H9 (cell line): Measurements from ENCODE around the gene CERS6. TPM values are rescaled to one million over a fixed set of nuclear protein-coding genes. Genes with fewer than 3 reads are reported as not detected.

Experiments
- DNase-seq: peaks from one replicate; pipeline ENCODE4 v3.0.0-alpha.2; 2017
- H2AFZ ChIP-seq: one replicate; pipeline ENCODE4 v1.6.1; 2013; ENCODE audit warnings: mild to moderate bottlenecking, low read length, control low read depth, moderate library complexity
- H2AK5ac ChIP-seq: 2 replicates; pipeline ENCODE4 v1.6.1; 2013; ENCODE audit warnings: low read length, control low read depth, mixed read lengths; ENCODE audit not compliant: insufficient read length
- H2BK120ac ChIP-seq: one replicate; pipeline ENCODE4 v1.6.1; 2013; ENCODE audit warnings: low read depth, mild to moderate bottlenecking, low read length, control low read depth, inconsistent platforms; ENCODE audit not compliant: poor library complexity, severe bottlenecking
- H2BK12ac ChIP-seq: 2 replicates; pipeline ENCODE4 v1.6.1; 2013; ENCODE audit warnings: low read length, control low read depth, mixed read lengths, low read depth; ENCODE audit not compliant: insufficient read length
- H2BK15ac ChIP-seq: 2 replicates; pipeline ENCODE4 v1.6.1; 2013; ENCODE audit warnings: low read depth, low read length, control low read depth
- H2BK20ac ChIP-seq: one replicate; pipeline ENCODE4 v1.6.1; 2013; ENCODE audit warnings: low read depth, mild to moderate bottlenecking, low read length, control low read depth, inconsistent platforms; ENCODE audit not compliant: poor library complexity, severe bottlenecking
- H2BK5ac ChIP-seq: 2 replicates; pipeline ENCODE4 v1.6.1; 2013; ENCODE audit warnings: low read length, control low read depth, mixed read lengths; ENCODE audit not compliant: insufficient read length
- H3K14ac ChIP-seq: 2 replicates; pipeline ENCODE4 v1.6.1; 2013; ENCODE audit warnings: low read length, control low read depth; ENCODE audit not compliant: insufficient read depth
- H3K18ac ChIP-seq: 2 replicates; pipeline ENCODE4 v1.6.1; 2013; ENCODE audit warnings: low read depth, mild to moderate bottlenecking, mixed read lengths, low read length, control low read depth; ENCODE audit not compliant: insufficient read length
- H3K23ac ChIP-seq: 2 replicates; pipeline ENCODE4 v1.6.1; 2013; ENCODE audit warnings: low read length, control low read depth, mixed read lengths, low read depth; ENCODE audit not compliant: insufficient read length
- H3K23me2 ChIP-seq: 2 replicates; pipeline ENCODE4 v1.6.1; 2013; ENCODE audit warnings: low read depth, mild to moderate bottlenecking, mixed read lengths, low read length, control low read depth; ENCODE audit not compliant: insufficient read length, poor library complexity, severe bottlenecking
- H3K27ac ChIP-seq: 2 replicates; pipeline ENCODE4 v1.5.1; 2013; ENCODE audit warnings: low read length, control low read depth, mixed read lengths, low read depth; ENCODE audit not compliant: insufficient read length
- H3K27me3 ChIP-seq: 2 replicates; pipeline ENCODE4 v1.6.1; 2013; ENCODE audit warnings: low read length, control low read depth, inconsistent platforms; ENCODE audit not compliant: insufficient read depth
- H3K4ac ChIP-seq: 2 replicates; pipeline ENCODE4 v1.6.1; 2013; ENCODE audit warnings: low read depth, mild to moderate bottlenecking, control low read depth, inconsistent platforms, low read length, moderate library complexity
- H3K4me1 ChIP-seq: 2 replicates; pipeline ENCODE4 v1.6.1; 2013; ENCODE audit warnings: low read length, control low read depth, inconsistent platforms; ENCODE audit not compliant: insufficient read depth
- H3K4me2 ChIP-seq: 2 replicates; pipeline ENCODE4 v1.6.1; 2013; ENCODE audit warnings: low read length, control low read depth, mixed read lengths; ENCODE audit not compliant: insufficient read length, insufficient read depth
- H3K56ac ChIP-seq: 2 replicates; pipeline ENCODE4 v1.6.1; 2013; ENCODE audit warnings: low read depth, mild to moderate bottlenecking, mixed read lengths, low read length, control low read depth; ENCODE audit not compliant: insufficient read length
- H3K79me1 ChIP-seq: 2 replicates; pipeline ENCODE4 v1.6.1; 2013; ENCODE audit warnings: low read depth, mild to moderate bottlenecking, moderate library complexity, low read length, control low read depth, inconsistent platforms; ENCODE audit not compliant: insufficient read depth, poor library complexity, severe bottlenecking
- H3K79me2 ChIP-seq: 2 replicates; pipeline ENCODE4 v1.6.1; 2013; ENCODE audit warnings: low read length, control low read depth, inconsistent platforms; ENCODE audit not compliant: insufficient read depth
- H3K9ac ChIP-seq: 2 replicates; pipeline ENCODE4 v1.6.1; 2013; ENCODE audit warnings: low read length, control low read depth, mixed read lengths; ENCODE audit not compliant: insufficient read length; ENCODE audit errors: extremely low read depth
- H3K9me3 ChIP-seq: one replicate; pipeline ENCODE4 v1.6.1; 2013; ENCODE audit warnings: low read depth, low read length, inconsistent platforms; ENCODE audit not compliant: control insufficient read depth
- H3T11ph ChIP-seq: one replicate; pipeline ENCODE4 v1.6.1; 2013; ENCODE audit warnings: mild to moderate bottlenecking, low read length, control low read depth, inconsistent platforms
- H4K20me1 ChIP-seq: one replicate; pipeline ENCODE4 v1.6.1; 2013; ENCODE audit not compliant: control insufficient read depth, insufficient read length, insufficient read depth
- H4K5ac ChIP-seq: 2 replicates; pipeline ENCODE4 v1.6.1; 2013; ENCODE audit warnings: low read depth, mild to moderate bottlenecking, mixed read lengths, low read length, control low read depth; ENCODE audit not compliant: insufficient read length
- H4K8ac ChIP-seq: replicated peaks from 2 replicates; pipeline ENCODE4 v1.6.1; 2013; ENCODE audit warnings: low read length, control low read depth, mixed read lengths, low read depth; ENCODE audit not compliant: insufficient read length
- H4K91ac ChIP-seq: 2 replicates; pipeline ENCODE4 v1.6.1; 2013; ENCODE audit warnings: low read depth, mild to moderate bottlenecking, moderate library complexity, mixed read lengths, low read length, control low read depth; ENCODE audit not compliant: insufficient read length
- H3K27ac Mint-ChIP-seq, 3 experiments: 2 replicates in 2 of 3; 3 replicates in 1 of 3; pipeline ENCODE4 v1.8.0; 2020 to 2021; ENCODE audit warnings: mixed read lengths in 3 of 3, mild to moderate bottlenecking in 1 of 3, moderate library complexity in 1 of 3
- H3K27me3 Mint-ChIP-seq: 2 replicates; pipeline ENCODE4 v1.8.0; 2021; ENCODE audit warnings: low read depth, mild to moderate bottlenecking, moderate library complexity, mixed read lengths
- H3K36me3 Mint-ChIP-seq, 3 experiments: 2 replicates in 2 of 3; 3 replicates in 1 of 3; pipeline ENCODE4 v1.8.0; 2020 to 2021; ENCODE audit warnings: low read depth in 3 of 3, mixed read lengths in 3 of 3; ENCODE audit not compliant: insufficient read depth in 1 of 3
- H3K4me1 Mint-ChIP-seq, 2 experiments: 2 replicates each; pipeline ENCODE4 v1.8.0; 2020; ENCODE audit warnings: mixed read lengths in 2 of 2
- H3K4me3 Mint-ChIP-seq, 2 experiments: 2 replicates in 1 of 2; 3 replicates in 1 of 2; pipeline ENCODE4 v1.8.0; 2020 to 2021; ENCODE audit warnings: mild to moderate bottlenecking in 2 of 2, mixed read lengths in 2 of 2, moderate library complexity in 1 of 2
- H3K9me3 Mint-ChIP-seq, 2 experiments: 2 replicates in 1 of 2; 3 replicates in 1 of 2; pipeline ENCODE4 v1.8.0; 2020; ENCODE audit warnings: mild to moderate bottlenecking in 2 of 2, mixed read lengths in 2 of 2, moderate library complexity in 1 of 2
- CTCF ChIP-seq: fragments of 200-600 bp; sonication (generic); conservative IDR thresholded peaks from 3 replicates; pipeline ENCODE4 v1.8.0; 2021; ENCODE audit warnings: antibody characterized with exemption, mild to moderate bottlenecking
- WGBS: extraction: QIAGEN DNeasy Blood & Tissue Kit; methylation state at CpG from one replicate; pipeline ENCODE4 v1.1.7; 2013; ENCODE audit warnings: missing lambda C conversion rate, low lambda C conversion rate, mixed read lengths; ENCODE audit not compliant: insufficient read length; ENCODE audit errors: extremely low coverage; 5-methylcytosine and 5-hydroxymethylcytosine counted together
- total RNA-seq: library from RNA; stranded (reverse); gene quantifications from 2 replicates; pipeline ENCODE4 v1.2.1, GENCODE V29; 2021

Gene CERS6
- total RNA-seq, 1 experiment from 2014 or later: 17.7 TPM

- DNase-seq: no peak
- H3K79me1 ChIP-seq: peaks cover 3% of the 10 kb centered on the region
- peaks cover 5% of the 10 kb centered on the region; the same call in 1 of the 2 replicates for H3K79me2 ChIP-seq
- no peak overlapping the region for H2AFZ ChIP-seq
- no peaks in the 10 kb centered on the region for H3K9me3 ChIP-seq
- no peak overlapping the region for H2BK5ac ChIP-seq
- no peak overlapping the region for H2BK15ac ChIP-seq
- no CpG with 5 or more reads among the region's 7 CpGs for WGBS
- no peak overlapping the region for H2BK12ac ChIP-seq
- H4K20me1 ChIP-seq: no peaks in the 10 kb centered on the region
- no peak overlapping the region for H2BK20ac ChIP-seq
- no peak overlapping the region for H3K9ac ChIP-seq
- Mint-ChIP-seq H3K27ac (peak overlapping the region in 1 of 3 experiments; percentile 68; a peak in 2 of 7 replicates), H3K36me3 (no peaks in the 10 kb centered on the region), H3K4me1 (peaks cover 37 to 46% of the 10 kb centered on the region in 2 experiments), H3K27me3 (no peaks in the 10 kb centered on the region), H3K9me3 (no peaks in the 10 kb centered on the region), H3K4me3 (no peak overlapping the region)
- no peak overlapping the region for H3K27ac ChIP-seq
- H3T11ph ChIP-seq: no peak overlapping the region
- peaks cover 6% of the 10 kb centered on the region; the same call in 1 of the 2 replicates for H3K4me1 ChIP-seq
- H2BK120ac ChIP-seq: no peak overlapping the region
- H3K56ac ChIP-seq: no peak overlapping the region
- H3K23ac ChIP-seq: no peak overlapping the region
- H3K4me2 ChIP-seq: no peak overlapping the region
- H4K5ac ChIP-seq: no peak overlapping the region
- H4K91ac ChIP-seq: no peak overlapping the region
- H3K18ac ChIP-seq: no peak overlapping the region
- H3K23me2 ChIP-seq: no peaks in the 10 kb centered on the region
- no peak overlapping the region for H4K8ac ChIP-seq
- no peak for TF ChIP-seq CTCF
- no peak overlapping the region for H2AK5ac ChIP-seq
- no peaks in the 10 kb centered on the region for H3K27me3 ChIP-seq
- no peak overlapping the region for H3K4ac ChIP-seq
- no peak overlapping the region for H3K14ac ChIP-seq
Measured at GRCh38 chr2:168517816-168518215, 61.7 kb downstream of the CERS6 start.
